ENCODE measurements around the gene DCLRE1A.

Gene DCLRE1A

DNA sequence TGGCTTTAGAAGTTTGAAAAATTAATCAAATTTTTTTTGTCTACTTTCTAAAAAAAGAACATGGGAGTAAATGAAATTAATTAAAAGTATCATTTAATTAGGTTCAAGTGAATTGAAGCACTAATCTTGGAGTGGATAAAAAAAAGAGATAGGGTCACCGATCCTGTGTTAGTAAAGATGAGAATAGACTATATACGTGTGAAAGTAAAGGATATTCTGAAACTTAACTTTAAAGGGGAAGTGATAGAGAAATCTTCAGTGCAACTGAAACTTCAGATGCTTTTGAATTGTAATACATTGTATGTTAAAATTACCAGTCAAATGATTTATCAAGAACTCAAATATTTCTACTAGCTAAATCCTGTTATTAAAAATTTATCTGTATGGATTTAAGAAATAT, 5.4 kb upstream of the DCLRE1A start:
- TF ChIP-seq, protein P1, sequence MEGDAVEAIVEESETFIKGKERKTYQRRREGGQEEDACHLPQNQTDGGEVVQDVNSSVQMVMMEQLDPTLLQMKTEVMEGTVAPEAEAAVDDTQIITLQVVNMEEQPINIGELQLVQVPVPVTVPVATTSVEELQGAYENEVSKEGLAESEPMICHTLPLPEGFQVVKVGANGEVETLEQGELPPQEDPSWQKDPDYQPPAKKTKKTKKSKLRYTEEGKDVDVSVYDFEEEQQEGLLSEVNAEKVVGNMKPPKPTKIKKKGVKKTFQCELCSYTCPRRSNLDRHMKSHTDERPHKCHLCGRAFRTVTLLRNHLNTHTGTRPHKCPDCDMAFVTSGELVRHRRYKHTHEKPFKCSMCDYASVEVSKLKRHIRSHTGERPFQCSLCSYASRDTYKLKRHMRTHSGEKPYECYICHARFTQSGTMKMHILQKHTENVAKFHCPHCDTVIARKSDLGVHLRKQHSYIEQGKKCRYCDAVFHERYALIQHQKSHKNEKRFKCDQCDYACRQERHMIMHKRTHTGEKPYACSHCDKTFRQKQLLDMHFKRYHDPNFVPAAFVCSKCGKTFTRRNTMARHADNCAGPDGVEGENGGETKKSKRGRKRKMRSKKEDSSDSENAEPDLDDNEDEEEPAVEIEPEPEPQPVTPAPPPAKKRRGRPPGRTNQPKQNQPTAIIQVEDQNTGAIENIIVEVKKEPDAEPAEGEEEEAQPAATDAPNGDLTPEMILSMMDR (conservative IDR thresholded peaks at IDR 0.05; ENCODE audit: low read depth, low read length): no peak
- DNase-seq (ENCODE audit: low read depth): no peak
- no peak overlapping the region for H3K4me3 ChIP-seq (ENCODE audit: low read depth, low read length)

DNA sequence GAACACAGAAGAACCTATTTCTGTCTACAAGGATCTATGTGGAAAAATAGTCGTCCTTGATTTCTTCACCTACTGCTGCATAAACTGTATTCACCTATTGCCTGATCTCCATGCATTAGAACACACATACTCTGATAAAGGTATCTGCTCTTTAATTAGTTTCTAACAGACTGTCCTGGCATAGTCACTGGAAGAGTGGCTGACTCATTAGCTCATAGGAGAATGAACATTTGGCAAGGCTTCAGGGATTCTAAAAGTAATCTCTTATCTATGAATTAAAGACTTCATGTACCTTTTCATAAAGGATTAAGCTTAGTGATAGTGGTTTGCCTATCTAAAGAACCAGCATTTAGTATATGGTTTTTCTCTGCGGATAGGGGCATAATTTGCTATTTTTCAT, 4.7 kb upstream of the DCLRE1A start:
- TF ChIP-seq, protein P1 (conservative IDR thresholded peaks at IDR 0.05; ENCODE audit: low read depth, low read length): no peak
- no peak overlapping the region for H3K4me3 ChIP-seq (ENCODE audit: low read depth, low read length)
- peak; percentile 59 for DNase-seq (ENCODE audit: low read depth)

GRCh38 chr10:113857210-113857609, 3.3 kb upstream of the DCLRE1A start:
- TF ChIP-seq, protein P1 (conservative IDR thresholded peaks at IDR 0.05; ENCODE audit: low read depth, low read length): no peak
- no peak for DNase-seq (ENCODE audit: low read depth)
- no peak overlapping the region for H3K4me3 ChIP-seq (ENCODE audit: low read depth, low read length)

- TF ChIP-seq, protein P1 (conservative IDR thresholded peaks at IDR 0.05; ENCODE audit: low read depth, low read length): no peak
- no peak for DNase-seq (ENCODE audit: low read depth)
- no peak overlapping the region for H3K4me3 ChIP-seq (ENCODE audit: low read depth, low read length)
These were observed 2.7 kb upstream of the DCLRE1A start for GRCh38 chr10:113856563-113856962.

- peak; percentile 54 for DNase-seq (ENCODE audit: low read depth)
- TF ChIP-seq, protein P1 (conservative IDR thresholded peaks at IDR 0.05; ENCODE audit: low read depth, low read length): no peak
These were observed 1.1 kb upstream of the DCLRE1A start for GRCh38 chr10:113854761-113855588.

DNA sequence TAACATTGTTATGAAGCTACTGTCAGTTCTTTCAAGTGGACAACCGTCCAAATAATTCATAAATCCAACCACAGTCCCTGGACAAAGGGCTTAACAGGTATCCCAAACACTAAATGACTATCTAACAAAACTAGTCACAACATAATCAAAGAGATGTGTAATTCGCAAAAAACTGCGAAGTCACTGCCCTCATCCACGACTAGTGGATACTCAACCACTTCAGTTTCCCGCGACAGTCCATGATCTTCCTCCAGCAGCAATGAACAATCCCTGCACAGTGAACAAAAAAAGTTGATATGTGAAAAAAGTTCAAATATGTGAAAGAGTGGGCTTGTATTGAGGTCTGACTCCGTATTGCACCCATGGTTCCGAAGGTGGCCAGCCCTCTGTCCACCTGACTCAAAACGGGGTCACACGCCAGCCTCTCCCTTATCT, 287 bp downstream of the DCLRE1A start:
- peak overlapping the region; percentile 87 for H3K4me3 ChIP-seq (ENCODE audit: low read depth, low read length)
- TF ChIP-seq, protein P1 (conservative IDR thresholded peaks at IDR 0.05; ENCODE audit: low read depth, low read length): no peak
- no peak for DNase-seq (ENCODE audit: low read depth)

More at GRCh38 chr10:113854761-113855588, 1.1 kb upstream of the DCLRE1A start:
- peak overlapping the region; percentile 87 for H3K4me3 ChIP-seq (ENCODE audit: low read depth, low read length)

DNA sequence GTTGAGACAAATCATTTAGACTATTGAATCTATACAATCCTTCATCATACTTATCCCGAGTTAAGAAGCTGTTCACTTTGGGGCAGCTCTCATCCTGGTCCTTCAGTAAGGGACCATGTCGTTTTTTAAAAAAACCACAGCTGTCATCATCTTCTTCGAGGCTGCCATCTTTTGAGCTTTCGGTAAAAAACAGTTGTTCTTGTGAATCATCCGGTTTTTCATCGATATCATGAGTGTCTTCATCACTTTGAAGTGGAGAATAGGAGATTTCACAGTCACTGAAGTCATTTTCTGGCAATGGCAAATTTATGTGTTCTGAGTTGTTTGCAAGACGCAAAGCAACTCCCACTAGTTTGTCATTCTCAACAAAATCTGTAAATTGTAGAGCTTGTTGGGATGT, 3.9 kb downstream of the DCLRE1A start:
- H3K4me3 ChIP-seq (ENCODE audit: low read depth, low read length): no peak overlapping the region
- TF ChIP-seq, protein P1 (conservative IDR thresholded peaks at IDR 0.05; ENCODE audit: low read depth, low read length): no peak
- no peak for DNase-seq (ENCODE audit: low read depth)
